ENCODE data around the gene GDE1.

GDE1 gene

GRCh38 chr16:19474617-19475016 is 47.3 kb downstream of the GDE1 start:
- TF ChIP-seq POLR2AphosphoS5 (IDR thresholded peaks at IDR 0.05; ENCODE audit: low read depth, low read length): no peak
- TF ChIP-seq FOXP2 (optimal IDR thresholded peaks at IDR 0.05; ENCODE audit: borderline replicate concordance, extremely low read depth, extremely low read length, insufficient read depth): no peak
- no peak for TF ChIP-seq SIN3A (IDR thresholded peaks at IDR 0.05; ENCODE audit: borderline replicate concordance, insufficient read depth, low read length)
- no peak for TF ChIP-seq TAF1 (IDR thresholded peaks at IDR 0.05; ENCODE audit: borderline replicate concordance, insufficient read depth, low read length)
- TF ChIP-seq, protein P1, sequence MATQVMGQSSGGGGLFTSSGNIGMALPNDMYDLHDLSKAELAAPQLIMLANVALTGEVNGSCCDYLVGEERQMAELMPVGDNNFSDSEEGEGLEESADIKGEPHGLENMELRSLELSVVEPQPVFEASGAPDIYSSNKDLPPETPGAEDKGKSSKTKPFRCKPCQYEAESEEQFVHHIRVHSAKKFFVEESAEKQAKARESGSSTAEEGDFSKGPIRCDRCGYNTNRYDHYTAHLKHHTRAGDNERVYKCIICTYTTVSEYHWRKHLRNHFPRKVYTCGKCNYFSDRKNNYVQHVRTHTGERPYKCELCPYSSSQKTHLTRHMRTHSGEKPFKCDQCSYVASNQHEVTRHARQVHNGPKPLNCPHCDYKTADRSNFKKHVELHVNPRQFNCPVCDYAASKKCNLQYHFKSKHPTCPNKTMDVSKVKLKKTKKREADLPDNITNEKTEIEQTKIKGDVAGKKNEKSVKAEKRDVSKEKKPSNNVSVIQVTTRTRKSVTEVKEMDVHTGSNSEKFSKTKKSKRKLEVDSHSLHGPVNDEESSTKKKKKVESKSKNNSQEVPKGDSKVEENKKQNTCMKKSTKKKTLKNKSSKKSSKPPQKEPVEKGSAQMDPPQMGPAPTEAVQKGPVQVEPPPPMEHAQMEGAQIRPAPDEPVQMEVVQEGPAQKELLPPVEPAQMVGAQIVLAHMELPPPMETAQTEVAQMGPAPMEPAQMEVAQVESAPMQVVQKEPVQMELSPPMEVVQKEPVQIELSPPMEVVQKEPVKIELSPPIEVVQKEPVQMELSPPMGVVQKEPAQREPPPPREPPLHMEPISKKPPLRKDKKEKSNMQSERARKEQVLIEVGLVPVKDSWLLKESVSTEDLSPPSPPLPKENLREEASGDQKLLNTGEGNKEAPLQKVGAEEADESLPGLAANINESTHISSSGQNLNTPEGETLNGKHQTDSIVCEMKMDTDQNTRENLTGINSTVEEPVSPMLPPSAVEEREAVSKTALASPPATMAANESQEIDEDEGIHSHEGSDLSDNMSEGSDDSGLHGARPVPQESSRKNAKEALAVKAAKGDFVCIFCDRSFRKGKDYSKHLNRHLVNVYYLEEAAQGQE (IDR thresholded peaks at IDR 0.05; ENCODE audit: insufficient read depth in 1 of 2, low read depth in 2 of 2, low read length in 2 of 2): no peak

DNA sequence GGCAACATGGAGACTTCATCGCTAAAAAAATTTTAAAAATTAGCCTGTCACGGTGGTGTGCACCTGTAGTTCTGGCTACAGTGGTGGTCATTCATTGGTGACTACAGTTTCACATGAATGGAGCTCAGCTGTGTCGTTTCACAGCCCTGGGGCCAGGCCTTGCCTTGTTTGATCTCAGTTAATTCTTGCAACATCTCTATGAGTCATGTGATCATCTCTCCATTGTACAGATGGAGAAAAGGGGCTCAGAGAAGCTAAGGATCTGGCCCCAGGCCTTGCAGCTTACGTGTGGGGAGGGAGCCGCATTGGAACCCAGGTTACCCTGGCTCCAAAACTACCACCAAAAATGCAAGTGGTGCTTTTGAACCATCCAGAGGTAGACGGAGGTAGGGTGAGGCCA is 49.4 kb downstream of the GDE1 start:
- TF ChIP-seq, protein P1 (IDR thresholded peaks at IDR 0.05; ENCODE audit: insufficient read depth in 1 of 2, low read depth in 2 of 2, low read length in 2 of 2): no peak
- TF ChIP-seq SIN3A (IDR thresholded peaks at IDR 0.05; ENCODE audit: borderline replicate concordance, insufficient read depth, low read length): no peak
- no peak for TF ChIP-seq TAF1 (IDR thresholded peaks at IDR 0.05; ENCODE audit: borderline replicate concordance, insufficient read depth, low read length)
- TF ChIP-seq POLR2AphosphoS5 (IDR thresholded peaks at IDR 0.05; ENCODE audit: low read depth, low read length): no peak
- TF ChIP-seq FOXP2 (optimal IDR thresholded peaks at IDR 0.05; ENCODE audit: borderline replicate concordance, extremely low read depth, extremely low read length, insufficient read depth): no peak

GRCh38 chr16:19468300-19468699 is 53.6 kb downstream of the GDE1 start:
- TF ChIP-seq FOXP2 (optimal IDR thresholded peaks at IDR 0.05; ENCODE audit: borderline replicate concordance, extremely low read depth, extremely low read length, insufficient read depth) (no peak), SIN3A (IDR thresholded peaks at IDR 0.05; ENCODE audit: borderline replicate concordance, insufficient read depth, low read length) (no peak), POLR2AphosphoS5 (IDR thresholded peaks at IDR 0.05; ENCODE audit: low read depth, low read length) (no peak), TAF1 (IDR thresholded peaks at IDR 0.05; ENCODE audit: borderline replicate concordance, insufficient read depth, low read length) (no peak)
- TF ChIP-seq, protein P1 (IDR thresholded peaks at IDR 0.05; ENCODE audit: insufficient read depth in 1 of 2, low read depth in 2 of 2, low read length in 2 of 2): no peak

DNA sequence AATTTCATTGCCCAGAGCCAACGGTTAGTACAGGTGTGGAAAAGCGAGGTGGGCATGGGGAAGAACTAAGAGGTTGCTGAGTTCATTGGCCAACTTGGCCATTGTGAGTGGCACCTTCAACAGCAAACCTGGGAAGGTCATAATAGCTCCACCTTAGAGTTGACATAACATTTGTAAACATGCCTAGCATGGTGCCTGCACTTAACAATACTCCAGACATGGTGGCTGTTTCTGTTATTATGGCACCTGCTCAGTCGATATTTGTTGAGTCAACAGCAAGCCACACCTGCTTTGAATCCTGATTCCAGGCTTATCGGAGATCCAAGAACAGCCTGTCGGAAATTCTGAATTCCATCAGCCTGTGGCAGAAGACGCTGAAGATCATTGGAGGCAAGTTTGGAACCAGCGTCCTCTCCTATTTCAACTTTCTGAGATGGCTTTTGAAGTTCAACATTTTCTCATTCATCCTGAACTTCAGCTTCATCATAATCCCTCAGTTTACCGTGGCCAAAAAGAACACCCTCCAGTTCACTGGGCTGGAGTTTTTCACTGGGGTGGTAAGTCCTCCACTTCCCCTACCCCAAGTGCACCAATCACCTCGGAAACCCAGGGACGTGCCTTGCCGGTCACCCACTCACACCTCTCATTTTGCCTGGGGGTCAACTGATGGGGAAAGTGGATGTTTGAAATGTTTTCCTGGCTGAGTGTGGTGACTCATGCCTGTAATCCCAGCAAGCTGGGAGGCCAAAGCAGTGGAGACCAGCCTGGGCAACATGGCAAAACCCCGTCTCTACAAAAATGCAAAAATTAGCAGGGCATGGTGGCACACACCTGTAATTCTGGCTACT is 58.2 kb downstream of the GDE1 start:
- TF ChIP-seq TAF1 (IDR thresholded peaks at IDR 0.05; ENCODE audit: borderline replicate concordance, insufficient read depth, low read length): no peak
- TF ChIP-seq, protein P1 (IDR thresholded peaks at IDR 0.05; ENCODE audit: insufficient read depth in 1 of 2, low read depth in 2 of 2, low read length in 2 of 2): no peak
- TF ChIP-seq POLR2AphosphoS5 (IDR thresholded peaks at IDR 0.05; ENCODE audit: low read depth, low read length): no peak
- no peak for TF ChIP-seq SIN3A (IDR thresholded peaks at IDR 0.05; ENCODE audit: borderline replicate concordance, insufficient read depth, low read length)
- no peak for TF ChIP-seq FOXP2 (optimal IDR thresholded peaks at IDR 0.05; ENCODE audit: borderline replicate concordance, extremely low read depth, extremely low read length, insufficient read depth)

Measured in PFSK-1 (cell line).